HG03159 (cell line): ENCODE data around the gene GSTM2.

Experiments
- ATAC-seq: cut with Tn5 transposase; IDR thresholded peaks from one replicate; pipeline ENCODE4 v1.9.1; 2021; ENCODE audit warnings: mild to moderate bottlenecking, moderate library complexity; ENCODE audit not compliant: unreplicated experiment

Gene GSTM2

GRCh38 chr1:109712321-109712864, 44.5 kb downstream of the GSTM2 start:
- ATAC-seq, result no peak

DNA sequence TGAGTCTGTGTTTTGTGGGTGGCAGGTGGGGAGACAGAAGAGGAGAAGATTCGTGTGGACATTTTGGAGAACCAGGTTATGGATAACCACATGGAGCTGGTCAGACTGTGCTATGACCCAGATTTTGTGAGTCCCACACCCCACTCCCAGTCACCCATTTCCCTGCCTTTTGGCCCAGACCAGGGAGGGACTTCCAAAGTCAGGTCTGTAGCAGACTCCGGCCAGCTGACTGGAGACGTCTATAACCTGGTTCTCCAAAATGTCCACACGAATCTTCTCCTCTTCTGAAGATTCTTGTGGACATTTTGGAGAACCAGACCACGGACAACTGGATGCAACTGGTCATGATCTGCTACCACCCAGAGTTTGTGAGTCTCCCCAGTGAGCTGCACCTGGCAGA, 45.8 kb downstream of the GSTM2 start:
- ATAC-seq, result no peak

GRCh38 chr1:109714661-109715372, 47.0 kb downstream of the GSTM2 start:
- no peak for ATAC-seq

GRCh38 chr1:109716121-109716520, 48.3 kb downstream of the GSTM2 start:
- ATAC-seq, result no peak

- ATAC-seq, result no peak
Observed at GRCh38 chr1:109716570-109717090, 48.8 kb downstream of the GSTM2 start.

DNA sequence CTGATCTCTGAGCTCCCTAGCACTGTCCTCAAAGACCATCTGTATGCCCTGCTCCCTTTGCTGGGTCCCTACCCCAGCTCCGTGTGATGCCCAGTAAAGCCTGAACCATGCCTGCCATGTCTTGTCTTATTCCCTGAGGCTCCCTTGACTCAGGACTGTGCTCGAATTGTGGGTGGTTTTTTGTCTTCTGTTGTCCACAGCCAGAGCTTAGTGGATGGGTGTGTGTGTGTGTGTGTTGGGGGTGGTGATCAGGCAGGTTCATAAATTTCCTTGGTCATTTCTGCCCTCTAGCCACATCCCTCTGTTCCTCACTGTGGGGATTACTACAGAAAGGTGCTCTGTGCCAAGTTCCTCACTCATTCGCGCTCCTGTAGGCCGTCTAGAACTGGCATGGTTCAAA, 49.9 kb downstream of the GSTM2 start:
- no peak for ATAC-seq

- no peak for ATAC-seq
Observed at GRCh38 chr1:109718495-109718894, 50.6 kb downstream of the GSTM2 start.

DNA sequence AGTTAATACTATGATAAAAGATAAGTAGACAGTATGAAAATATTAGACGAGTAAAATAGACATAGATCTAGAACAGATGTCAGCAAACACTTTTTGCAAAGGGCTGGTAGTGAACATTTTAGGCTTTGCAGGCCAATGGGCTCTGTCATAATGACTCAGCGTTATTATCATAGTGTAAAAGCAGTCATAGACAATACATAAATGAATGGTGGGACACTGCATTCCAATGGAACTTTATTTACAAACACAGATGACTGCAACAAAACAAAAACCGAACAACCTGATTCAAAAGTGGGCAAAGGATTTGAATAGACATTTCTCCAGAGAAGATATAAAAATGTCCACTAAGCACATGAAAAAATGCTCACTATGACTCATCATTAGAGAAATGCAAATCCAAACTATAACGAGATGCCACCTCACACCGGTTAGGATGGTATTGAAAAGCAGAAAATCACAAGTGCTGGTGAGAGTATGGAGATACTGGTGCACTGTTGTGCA, 51.5 kb downstream of the GSTM2 start:
- peak; percentile 56 for ATAC-seq

DNA sequence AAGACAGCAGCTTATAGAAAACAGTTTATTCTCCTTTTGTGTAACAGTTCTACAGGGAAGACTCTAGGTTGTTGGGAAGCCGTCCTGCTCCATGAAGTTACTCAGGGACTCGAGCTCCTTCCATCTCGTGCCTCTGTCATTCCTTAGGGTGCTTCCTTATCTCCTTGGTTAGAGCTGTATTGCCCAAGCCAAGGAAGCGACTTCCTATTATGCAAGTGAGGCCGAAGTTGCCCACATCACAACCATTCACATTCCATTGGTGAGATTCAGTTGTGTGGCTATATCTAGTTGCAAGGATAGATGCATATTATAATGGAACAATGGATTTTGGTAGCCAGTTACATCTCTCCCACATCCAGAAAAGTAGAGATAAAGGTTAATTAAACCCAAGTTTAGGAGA, 53.2 kb downstream of the GSTM2 start:
- ATAC-seq, result no peak

DNA sequence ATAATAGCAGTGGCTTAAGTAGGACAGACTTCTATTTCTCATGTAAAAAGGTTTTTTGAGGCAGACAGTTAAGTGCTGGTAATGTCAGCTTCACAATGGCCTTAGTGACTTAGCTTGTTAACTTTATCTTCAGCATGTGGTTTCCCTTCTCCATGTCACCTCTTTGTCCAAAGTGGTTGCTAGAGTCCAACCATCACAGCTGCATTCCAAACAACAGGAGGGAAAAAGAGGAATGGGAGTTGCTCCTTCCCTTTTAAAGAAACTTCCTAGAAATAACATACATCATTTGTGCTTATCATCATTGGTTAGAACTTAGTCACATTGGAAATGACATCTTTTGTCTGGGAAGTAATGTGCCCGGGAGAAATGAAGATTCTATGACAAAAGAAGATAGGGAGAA, 54.1 kb downstream of the GSTM2 start:
- no peak for ATAC-seq

DNA sequence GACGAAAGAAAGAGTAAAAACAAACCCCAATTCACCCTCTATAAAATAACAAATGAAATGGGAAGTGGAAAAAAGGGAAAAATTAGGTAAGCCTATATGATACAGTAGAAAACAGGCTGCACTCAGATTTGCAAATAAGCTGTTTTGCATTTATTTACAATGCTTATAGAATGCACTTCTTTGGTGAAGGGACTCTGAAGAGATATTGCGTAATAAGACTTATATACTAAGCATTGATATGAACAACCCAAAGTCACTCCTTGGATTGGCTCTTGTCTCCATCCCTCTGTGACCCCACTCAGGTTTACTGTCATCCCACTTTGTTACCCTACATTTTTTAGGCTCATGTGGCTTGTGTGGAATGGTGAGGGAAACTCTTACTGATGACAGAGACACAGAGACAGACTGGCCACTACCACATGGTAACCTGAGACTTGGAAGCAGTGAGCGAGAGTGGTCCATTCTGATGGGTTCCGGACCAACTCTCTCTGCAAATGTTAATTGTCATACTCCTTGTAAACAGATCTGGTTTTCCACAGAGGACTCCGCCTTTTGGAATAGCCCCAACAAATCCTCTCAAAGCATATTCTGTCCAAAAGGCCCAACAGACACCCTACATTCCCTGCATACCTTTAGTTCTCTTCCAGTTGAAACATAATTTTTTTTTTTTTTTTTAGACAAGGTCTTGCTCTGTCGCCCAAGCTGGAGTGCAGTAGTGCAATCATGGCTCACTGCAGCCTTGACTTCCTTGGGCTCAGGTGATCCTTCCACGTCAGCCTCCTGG, 55.2 kb downstream of the GSTM2 start:
- ATAC-seq, result no peak
